Mammary epithelial cell (primary cell): ENCODE measurements around the gene LEMD1.

ENCODE experiments used
- CTCF ChIP-seq, 2 donors: IDR thresholded peaks in 1 of 2; conservative IDR thresholded peaks in 1 of 2; 2 replicates each; pipeline ENCODE4 v1.5.1; 2011 to 2012; ENCODE audit warnings: inconsistent platforms in 2 of 2, low read length in 2 of 2, mild to moderate bottlenecking in 2 of 2, control low read depth in 1 of 2, low read depth in 1 of 2; ENCODE audit not compliant: insufficient read depth in 1 of 2; ENCODE audit errors: extremely low read depth in 1 of 2
- EZH2 ChIP-seq: IDR thresholded peaks from 2 replicates; pipeline ENCODE4 v1.6.1; 2012; ENCODE audit warnings: low read length, inconsistent platforms, borderline replicate concordance

GRCh38 chr1:205438213-205439158 lies 16.6 kb upstream of the LEMD1 start:
- no peak for TF ChIP-seq EZH2
- peak; percentile 65 to 68 for TF ChIP-seq CTCF (conservative IDR thresholded peaks at IDR 0.05 in 1 of 2, IDR thresholded peaks at IDR 0.05 in 1 of 2; ENCODE audit: extremely low read depth in 1 of 2, insufficient read depth in 1 of 2, low read depth in 1 of 2, low read length in 2 of 2)
